Measurements from ENCODE around the gene ZNF468.
A peak's percentile ranks its signal among the peaks of the same experiment; 100 is the strongest.
"Not testable (repeated sequence)": the region's sequence is repeated elsewhere in the genome, so short reads cannot be mapped to it uniquely, and the experiment has no call there.

The ZNF468 gene

DNA sequence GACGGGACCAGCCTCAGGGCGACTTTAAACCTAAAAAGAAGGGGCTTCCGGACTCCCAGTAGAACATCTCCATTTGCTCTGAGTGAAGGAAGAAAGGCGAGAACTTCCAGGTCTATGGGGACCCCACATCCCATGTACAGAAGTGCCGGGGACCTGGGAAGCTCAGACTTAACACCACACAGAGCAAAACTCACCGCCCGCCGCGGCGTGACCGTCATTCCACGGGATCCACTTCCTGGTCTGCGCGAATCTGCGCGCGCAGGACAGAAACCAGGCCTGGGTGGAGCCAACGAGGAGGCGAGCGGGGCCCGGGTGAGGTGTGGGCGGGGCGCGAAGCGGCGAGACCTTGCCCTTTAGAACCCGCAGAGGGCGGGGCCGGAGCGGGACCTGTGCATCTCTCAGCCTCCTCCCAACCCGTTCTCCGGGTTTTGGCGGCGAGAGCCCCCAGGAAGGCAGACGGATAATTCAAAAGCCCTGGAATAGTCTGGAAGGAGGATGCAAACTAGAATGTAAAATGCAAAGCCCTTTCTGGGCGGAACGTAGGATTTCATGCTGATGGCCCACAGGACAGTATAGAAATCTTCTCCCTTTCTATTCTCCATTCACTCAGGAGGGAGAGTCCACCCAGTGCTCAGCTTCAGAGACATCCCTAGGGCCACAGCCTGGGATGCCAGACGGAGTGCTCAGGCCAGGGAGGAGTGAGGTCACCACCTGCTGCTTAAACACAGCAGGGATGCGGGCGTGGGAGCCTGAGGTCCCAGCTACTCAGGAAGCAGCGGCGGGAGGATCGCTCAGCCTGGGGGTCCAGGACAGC lies at the start of gene ZNF468:
Gene ZNF468, minus strand, starts transcription at position 242 of the 814 bp plus-strand sequence. CDS start 3,347 bp downstream, outside the sequence.
- peak; percentile 58 for DNase-seq (ENCODE audit: low read depth)

DNA sequence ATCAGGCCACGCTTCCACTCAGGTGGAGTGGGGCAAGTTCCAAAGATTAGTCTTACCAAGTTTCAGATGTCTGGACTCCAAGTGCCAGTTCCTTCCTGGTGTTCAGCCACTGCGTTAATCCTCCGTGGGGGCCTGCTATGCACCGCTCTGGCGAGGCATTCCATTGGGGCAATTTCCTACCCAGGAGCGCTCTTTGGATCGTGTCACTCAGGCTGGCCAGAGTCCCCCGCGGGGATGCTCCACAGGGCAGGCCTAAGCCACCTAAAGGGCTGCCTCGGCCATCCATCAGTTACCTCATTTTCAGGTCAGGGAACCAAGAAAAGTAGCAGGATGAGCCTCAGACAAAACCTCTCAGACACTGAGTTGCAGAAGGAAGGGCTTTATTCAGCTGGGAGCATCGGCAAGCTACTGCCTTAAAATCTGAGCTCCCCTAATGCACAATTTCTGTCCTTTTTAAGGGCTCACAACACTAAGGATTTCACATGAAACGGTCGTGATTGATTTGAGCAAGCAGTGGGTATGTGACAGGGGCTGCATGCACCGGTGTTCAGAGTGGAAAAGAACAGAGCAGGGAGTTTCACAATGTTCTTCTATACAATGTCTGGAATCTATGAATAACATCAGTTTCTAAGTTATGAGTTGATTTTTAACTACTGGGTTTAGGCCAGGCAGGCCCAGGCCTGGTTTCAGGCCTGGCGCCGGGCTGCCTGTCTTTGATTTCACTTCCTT lies 46.8 kb upstream of the ZNF468 start:
- not testable (repeated sequence) for DNase-seq (ENCODE audit: low read depth)

DNA sequence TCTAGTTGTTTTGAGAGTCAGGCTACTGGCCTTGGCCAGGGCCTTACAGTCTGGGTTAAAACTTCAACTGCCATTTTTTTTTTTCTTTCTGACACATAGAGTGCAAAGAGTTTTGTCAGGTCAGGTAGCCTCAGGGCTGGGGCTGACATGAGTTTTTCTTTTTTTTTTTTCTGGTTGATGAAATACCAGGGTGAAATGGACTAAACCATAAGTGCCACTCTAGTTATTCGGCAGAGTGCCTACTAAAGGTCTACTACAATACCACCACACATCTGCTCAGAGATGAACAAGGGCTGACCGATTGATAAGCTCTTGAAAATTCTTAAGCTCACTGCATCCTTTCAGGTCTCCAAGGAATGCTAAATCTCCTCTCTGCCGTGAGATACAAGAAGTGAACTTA lies 44.4 kb upstream of the ZNF468 start:
- DNase-seq (ENCODE audit: low read depth): no peak

DNA sequence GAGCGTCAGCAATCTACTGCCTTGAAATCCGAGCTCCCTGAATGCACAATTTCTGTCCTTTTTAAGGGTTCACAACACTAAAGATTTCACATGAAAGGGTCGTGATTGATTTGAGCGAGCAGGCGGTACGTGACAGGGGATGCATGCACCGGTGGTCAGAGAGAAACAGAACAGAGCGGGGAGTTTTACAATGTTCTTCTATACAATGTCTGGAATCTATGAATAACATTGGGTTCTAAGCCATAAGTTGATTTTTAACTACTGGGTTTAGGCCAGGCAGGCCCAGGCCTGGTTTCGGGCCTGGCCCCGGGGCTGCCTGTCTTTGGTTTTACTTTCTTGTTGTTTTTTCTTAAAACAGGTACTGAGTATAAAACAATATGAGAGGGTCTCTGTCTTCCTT lies 41.2 kb upstream of the ZNF468 start:
- DNase-seq (ENCODE audit: low read depth): not testable (repeated sequence)

DNA sequence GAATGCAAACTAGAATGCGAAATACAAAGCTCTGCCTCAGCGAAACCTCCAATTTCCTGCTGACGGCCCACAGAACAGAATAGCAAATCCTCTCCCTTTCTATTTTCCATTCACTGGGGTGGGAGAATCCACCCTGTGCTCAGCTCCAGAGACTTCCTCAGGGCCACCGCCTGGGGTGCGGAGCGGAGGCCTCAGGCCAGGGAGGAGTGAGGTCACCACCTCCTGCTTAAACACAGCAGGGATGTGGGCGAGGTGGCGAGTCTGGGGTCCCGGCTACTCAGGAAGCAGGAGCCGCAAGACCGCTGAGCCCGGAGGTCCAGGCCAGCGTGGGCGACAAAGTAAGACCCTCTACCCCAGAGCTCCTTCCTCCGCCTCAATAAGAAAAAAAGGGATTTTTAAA lies 40.7 kb upstream of the ZNF468 start:
- no peak for DNase-seq (ENCODE audit: low read depth)

DNA sequence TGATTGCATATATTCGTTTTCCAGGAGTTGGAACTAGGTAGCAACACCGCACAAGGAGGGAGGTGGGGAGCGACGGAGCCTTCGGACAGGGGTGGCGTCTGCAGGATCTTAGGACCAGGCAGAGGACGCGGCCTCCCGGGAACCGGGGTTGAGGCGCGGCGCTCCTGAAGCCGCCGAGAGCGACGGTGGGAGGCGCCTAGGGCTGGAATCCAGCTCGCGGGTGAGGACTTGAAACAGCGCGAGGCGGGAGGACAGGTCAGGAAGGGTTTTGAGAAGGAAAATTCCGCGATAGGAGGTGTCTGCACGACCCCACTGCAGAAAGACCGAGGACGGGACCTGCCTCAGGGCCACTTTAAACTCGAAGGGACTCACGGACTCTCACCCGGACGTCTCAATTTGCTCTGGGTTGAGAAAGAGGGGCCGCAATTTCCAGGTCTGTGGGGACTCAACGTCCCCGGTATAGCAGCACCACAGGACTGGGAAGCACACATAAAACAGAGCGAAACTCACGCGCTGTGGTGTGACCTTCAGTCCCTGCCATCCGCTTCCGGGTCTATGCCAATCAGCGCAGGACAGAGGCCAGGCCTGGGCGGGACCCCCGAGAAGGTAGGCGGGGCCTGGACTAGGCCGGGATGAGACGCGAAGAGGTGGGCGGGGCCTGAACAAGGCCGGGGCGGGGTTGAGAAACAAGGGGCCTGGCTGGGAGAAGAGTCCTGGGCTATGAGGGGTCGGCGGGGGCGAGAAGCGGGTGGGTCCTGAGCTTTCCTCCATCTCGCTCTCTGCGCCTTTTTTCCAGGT lies 39.9 kb upstream of the ZNF468 start, which contains the start of gene ZNF320:
Gene ZNF320, minus strand, starts transcription at position 498 of the 798 bp plus-strand sequence. CDS start 7,380 bp downstream, outside the sequence.
- peak; percentile 89 for DNase-seq (ENCODE audit: low read depth)

DNA sequence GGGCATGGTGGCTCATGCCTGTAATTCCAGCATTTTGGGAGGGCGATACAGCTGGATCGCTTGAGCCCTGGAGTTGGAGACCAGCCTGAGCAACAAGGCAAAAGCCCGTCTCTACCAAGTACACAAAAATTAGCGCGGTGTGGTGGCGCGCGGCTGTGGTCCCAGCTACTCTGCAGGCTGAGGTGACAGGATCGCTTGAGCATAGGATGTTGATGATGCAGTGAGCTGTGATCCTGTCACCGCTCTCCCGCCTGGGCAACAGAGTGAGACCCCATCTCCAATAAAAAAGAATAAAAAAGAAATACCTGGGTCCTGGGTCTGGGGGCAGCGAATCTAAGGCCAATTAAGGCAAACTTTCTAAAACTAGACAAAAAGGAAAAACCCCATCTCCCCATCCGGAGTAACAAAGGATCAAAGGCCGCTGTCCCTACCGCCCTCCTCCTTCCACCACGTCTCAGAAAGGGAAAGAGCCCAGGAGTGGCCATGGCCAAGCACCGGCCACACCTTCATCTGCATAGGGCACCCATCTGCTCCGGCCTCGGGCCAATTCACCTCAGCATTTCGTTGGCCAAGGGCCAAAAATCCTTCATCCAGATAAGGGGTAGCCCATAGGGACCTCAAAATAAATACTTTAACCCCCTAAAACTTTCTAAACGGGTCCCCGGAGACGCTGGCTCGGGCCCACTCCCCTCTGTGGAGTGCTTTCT lies 39.2 kb upstream of the ZNF468 start:
- no peak for DNase-seq (ENCODE audit: low read depth)

DNA sequence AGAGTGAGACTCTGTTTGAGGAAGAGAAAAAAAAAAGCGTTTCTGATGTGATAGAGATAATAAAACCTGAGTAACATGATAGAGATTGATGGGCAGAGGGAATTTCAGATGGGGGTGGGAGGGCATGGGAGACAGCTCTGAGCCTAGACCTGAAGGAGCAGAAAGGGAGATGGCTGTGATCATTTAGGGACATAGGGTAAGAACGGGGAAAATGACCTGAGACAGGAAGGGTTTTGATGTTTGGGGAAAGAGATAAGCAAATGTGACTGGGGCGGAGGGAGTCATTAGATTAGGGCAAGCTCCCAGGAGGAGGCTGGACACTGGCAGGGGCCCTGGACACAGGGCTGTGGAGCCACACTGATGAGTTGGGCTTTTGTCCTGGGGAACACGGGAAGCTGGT lies 33.9 kb upstream of the ZNF468 start:
- no peak for DNase-seq (ENCODE audit: low read depth)

DNA sequence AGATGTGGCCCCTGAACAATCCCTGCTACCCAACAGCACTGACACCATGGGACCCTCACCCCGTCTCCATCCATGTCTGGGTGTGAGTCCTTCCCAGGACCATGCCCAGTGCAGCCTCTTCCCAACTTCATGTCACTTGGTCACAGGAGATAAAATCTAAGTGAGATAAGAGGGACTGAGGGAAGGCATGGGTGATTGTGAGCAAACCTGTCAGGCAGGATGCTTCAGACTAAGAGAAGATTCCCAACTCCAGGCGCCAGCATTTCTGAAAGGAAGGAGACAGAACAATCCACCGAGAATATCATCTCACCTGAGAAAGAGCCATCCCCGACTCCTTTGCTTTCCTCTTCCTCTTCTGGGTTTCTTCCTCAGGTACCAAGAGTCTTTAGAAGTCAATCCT lies 32.5 kb upstream of the ZNF468 start:
- DNase-seq (ENCODE audit: low read depth): no peak

DNA sequence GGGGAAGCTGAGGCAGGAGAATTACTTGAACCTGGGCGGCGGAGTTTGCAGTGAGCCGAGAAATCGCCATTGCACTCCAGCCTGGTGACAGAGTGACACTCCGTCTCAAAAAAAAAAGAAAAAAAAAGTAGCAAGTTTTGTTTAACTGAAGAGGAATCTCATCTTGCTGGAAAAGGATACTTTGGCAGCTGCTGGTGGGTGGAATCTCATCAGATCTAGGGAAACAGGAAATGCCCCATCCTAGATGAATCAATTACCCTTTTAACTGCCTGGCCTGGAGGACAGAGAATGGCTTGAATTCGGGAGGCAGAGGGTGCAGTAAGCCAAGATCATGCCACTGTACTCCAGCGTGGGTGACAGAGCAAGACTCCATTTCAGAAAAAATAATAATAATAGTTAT lies 31.7 kb upstream of the ZNF468 start:
- no peak for DNase-seq (ENCODE audit: low read depth)

DNA sequence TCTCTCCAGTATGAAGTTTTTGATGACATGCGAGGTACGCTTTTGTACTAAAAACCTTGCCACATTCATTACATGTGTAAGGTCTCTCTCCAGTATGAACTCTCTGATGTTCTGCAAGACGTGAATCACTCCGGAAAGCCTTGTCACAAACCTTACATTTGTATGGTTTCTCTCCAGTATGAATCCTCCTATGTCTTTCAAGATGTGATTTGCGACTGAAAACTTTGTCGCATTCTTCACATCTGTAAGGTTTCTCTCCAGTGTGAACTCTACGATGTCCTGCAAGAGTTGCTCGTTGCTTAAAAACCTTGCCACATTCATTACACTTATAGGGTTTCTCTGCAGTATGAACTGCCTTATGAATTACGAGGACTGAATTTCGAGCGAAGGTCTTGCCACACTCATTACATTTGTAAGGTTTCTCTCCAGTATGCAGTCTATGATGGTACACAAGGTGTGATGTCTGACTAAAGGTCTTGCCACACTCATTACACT lies 23.5 kb upstream of the ZNF468 start:
- no peak for DNase-seq (ENCODE audit: low read depth)

DNA sequence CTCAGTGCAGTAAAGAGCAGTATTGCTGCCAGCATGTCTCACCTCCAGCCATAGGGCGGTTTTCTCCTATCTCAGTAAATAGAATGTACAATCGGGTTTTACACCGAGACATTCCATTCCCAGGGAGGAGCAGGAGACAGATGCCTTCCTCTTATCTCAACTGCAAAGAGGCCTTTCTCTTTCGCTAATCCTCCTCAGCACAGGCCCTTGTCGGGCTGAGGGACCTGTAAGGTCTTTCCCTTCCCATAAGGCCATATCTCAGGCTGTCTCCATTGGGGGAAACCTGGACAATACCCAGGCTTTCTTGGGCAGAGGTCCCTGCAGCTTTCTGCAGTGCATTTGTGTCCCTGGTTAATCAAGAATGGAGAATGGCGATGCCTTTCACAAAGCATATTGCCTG lies 15.6 kb upstream of the ZNF468 start:
- not testable (repeated sequence) for DNase-seq (ENCODE audit: low read depth)

DNA sequence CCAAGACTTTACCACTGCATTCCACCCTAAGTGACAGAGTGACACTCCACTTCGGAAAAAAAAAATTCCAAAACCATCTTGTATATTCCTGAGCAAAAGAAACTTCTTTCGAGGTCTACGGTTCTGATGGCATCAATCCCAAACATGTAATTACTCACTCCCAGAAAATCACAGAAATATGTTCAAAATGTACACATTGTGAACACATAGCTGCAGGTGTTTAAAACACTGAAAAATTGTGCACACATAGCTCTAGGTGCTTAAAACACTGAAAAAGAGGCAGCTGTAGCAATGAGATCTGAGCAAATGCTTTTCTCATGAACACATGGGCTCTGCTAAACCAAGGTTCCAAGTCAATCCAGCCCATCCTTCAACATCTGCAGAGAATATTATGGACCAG lies 14.0 kb upstream of the ZNF468 start:
- no peak for DNase-seq (ENCODE audit: low read depth)

DNA sequence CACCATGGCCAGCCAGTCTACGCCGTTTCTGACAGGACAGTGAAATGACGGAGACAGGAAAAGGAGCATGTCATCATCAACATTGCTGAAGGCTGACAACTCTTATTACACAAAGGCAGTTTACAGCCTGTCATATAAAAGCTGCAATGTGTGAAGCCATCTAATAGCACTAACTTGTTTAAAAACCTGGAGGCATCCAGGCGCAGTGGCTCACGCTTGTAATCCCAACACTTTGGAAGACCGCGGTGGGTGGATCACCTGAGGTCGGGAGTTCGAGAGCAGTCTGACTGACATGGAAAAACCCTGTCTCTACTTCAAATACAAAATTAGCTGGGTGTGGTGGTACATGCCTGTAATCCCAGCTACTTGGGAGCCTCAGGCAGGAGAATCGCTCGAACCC lies 10.6 kb upstream of the ZNF468 start:
- not testable (repeated sequence) for DNase-seq (ENCODE audit: low read depth)

DNA sequence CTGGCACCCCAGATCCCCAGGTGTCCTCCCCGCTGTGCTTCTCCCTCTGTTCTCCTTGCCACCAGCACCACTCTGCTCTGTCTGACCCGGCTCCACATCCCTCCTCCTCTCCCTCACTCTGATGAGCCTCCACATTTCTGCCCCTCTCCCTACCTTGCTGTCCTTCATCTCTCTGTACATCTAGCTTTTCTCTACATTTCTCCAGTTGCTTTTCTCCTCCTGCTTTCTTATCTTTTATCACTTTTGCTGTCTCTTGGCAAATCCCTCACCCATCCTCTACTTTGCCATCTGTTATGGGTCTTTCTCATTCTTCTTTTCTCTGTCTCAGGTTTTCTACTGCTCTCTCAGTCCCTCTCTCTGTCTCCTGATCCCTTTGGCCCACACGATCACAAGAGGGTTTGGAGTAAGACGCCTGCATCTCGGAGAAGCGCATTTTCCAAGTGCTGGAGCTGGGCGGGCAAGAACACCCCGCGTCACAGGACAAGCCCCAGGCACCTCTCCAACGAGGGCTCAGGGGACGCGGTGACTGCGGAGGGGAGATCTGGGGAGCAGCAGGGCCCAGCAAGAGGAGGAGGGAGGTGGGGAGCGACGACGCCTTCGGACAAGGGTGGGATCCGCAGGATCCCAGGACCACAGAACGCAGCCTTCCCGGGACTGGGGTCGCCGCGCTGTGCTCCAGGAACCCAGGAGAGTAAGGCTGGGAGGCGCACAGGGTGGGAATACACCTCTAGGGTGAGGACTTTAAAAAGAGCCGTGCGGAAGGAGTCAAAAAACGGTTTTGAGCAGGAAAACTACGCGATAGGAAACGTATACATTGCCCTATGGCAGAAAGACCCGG lies 660 bp downstream of the ZNF468 start:
- not testable (repeated sequence) for DNase-seq (ENCODE audit: low read depth)

DNA sequence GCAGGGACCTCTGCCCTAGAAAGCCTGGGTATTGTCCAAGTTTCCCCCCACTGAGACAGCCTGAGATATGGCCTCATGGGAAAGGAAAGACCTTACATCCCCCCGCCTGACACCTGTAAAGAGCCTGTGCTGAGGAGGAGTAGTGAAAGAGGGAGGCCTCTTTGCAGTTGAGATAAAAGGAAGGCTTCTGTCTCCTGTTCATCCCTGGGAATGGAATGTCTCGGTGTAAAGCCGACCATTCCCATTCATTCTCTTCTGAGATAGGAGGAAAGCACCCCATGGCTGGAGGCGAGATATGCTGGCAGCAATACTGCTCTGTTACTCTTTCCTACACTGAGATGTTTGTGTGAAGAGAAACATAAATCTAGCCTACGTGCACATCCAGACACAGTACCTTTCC lies 10.1 kb downstream of the ZNF468 start:
- not testable (repeated sequence) for DNase-seq (ENCODE audit: low read depth)

DNA sequence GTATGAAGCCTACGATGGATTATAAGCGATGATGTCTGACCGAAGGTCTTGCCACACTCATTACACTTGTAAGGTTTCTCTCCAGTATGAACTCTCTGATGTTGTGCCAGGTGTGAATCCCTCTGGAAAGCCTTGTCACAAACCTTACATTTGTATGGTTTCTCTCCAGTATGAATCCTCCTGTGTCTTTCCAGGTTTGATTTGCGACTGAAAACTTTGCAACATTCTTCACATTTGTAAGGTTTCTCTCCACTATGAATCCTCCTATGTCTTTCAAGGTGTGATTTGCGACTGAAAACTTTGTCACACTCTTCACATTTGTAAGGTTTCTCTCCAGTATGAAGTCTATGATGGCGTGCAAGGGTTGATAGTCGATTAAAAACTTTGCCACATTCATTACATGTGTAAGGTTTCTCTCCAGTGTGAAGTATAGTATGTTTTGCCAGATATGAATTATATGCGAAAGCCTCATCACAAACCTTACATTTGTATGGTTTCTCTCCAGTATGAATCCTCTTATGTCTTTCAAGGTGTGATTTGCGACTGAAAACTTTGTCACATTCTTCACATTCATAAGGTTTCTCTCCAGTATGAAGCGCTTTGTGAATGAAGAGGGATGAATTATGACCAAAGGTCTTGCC lies 16.5 kb downstream of the ZNF468 start:
- DNase-seq (ENCODE audit: low read depth): not testable (repeated sequence)

DNA sequence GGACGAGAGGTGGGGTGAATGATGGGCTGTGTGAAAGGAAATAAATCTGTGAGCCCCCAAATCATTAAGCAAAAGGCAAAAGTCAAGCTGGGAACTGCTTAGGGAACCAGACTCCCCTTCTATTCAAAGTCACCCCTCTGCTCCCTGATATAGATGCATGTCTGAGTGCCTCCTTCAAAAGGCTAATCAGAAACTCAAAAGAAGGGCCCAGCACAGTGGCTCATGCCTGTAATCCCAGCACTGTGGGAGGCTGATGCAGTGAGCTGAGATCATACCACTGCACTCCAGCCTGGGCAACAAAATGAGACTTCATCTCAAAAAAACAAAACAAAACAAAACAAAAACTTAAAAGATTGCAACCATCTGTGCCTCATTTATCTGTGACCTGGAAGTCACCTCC lies 23.1 kb downstream of the ZNF468 start:
- DNase-seq (ENCODE audit: low read depth): not testable (repeated sequence)

DNA sequence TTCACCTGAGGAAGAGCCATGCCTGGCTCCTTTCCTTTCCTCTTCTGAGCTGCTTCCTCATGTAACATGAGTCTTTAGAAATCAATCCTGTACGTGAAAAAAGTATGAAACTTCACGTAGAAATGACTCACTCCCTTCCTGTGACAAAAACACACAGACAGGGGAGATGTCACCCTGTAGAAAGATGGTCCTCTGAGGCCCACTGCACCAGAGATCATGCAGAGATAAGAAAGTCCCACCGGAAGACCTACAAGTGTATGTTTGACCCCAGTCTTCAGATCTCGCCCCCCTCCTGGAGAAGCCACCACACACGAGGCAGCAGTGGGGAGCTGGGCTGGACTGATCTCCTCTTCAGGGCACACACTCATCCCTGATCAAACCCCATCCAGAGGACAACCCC lies 23.9 kb downstream of the ZNF468 start:
- not testable (repeated sequence) for DNase-seq (ENCODE audit: low read depth)

DNA sequence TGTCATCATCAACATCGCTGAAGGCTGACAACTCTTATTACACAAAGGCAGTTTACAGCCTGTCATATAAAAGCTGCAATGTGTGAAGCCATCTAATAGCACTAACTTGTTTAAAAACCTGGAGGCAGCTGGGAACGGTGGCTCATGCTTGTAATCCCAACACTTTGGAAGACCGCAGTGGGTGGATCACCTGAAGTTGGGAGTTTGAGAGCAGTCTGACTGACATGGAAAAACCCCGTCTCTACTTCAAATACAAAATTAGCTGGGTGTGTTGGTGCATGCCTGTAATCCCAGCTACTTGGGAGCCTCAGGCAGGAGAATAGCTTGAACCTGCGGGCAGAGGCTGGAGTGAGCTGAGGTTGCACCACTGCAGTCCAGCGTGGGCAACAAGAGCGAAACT lies 27.6 kb downstream of the ZNF468 start:
- DNase-seq (ENCODE audit: low read depth): not testable (repeated sequence)

All from stimulated activated CD8-positive, alpha-beta memory T cell treated with anti-CD3 and anti-CD28 coated beads, Interleukin-4, amount 100 ng/mL, for 24 hours (primary cell).